ENCODE results near the gene TMEM190. TPM values are rescaled to one million over a fixed set of nuclear protein-coding genes. Genes with fewer than 3 reads are reported as not detected.
A peak's percentile ranks its signal among the peaks of the same experiment; 100 is the strongest.

TMEM190 gene
- total RNA-seq, 1 experiment from 2014 or later: not detected

GRCh38 chr19:55350620-55351315 is 25.9 kb upstream of the TMEM190 start:
- DNase-seq (ENCODE audit: low read depth): no peak

GRCh38 chr19:55352040-55352439 is 24.6 kb upstream of the TMEM190 start:
- peak; percentile 64 for DNase-seq (ENCODE audit: low read depth)

- DNase-seq (ENCODE audit: low read depth): no peak
Measured at GRCh38 chr19:55352549-55353145, 24.0 kb upstream of the TMEM190 start.

GRCh38 chr19:55353356-55353802 is 23.2 kb upstream of the TMEM190 start:
- DNase-seq (ENCODE audit: low read depth): no peak

GRCh38 chr19:55353803-55354697 is 22.6 kb upstream of the TMEM190 start:
- DNase-seq (ENCODE audit: low read depth): peak; percentile 33

GRCh38 chr19:55354698-55355212 is 21.9 kb upstream of the TMEM190 start, which contains the start of gene COX6B2:
COX6B2 (minus strand) TSS chr19:55354719; CDS start chr19:55354521, 198 bp downstream.
- DNase-seq (ENCODE audit: low read depth): no peak

GRCh38 chr19:55355213-55355821 is 21.3 kb upstream of the TMEM190 start:
- DNase-seq (ENCODE audit: low read depth): no peak

GRCh38 chr19:55358493-55358892 is 18.1 kb upstream of the TMEM190 start:
- DNase-seq (ENCODE audit: low read depth): no peak

- DNase-seq (ENCODE audit: low read depth): no peak
Measured at GRCh38 chr19:55358943-55359908, 17.4 kb upstream of the TMEM190 start.

- DNase-seq (ENCODE audit: low read depth): no peak
Measured at GRCh38 chr19:55360902-55361301, 15.7 kb upstream of the TMEM190 start.

GRCh38 chr19:55362174-55362989 is 14.2 kb upstream of the TMEM190 start:
- DNase-seq (ENCODE audit: low read depth): no peak

- DNase-seq (ENCODE audit: low read depth): no peak
Measured at GRCh38 chr19:55362990-55363716, 13.5 kb upstream of the TMEM190 start, which contains the start of gene GARIN5B. GARIN5B (minus strand) TSS chr19:55363260; CDS start chr19:55363066, 194 bp downstream.

- DNase-seq (ENCODE audit: low read depth): no peak
Measured at GRCh38 chr19:55365245-55365644, 11.4 kb upstream of the TMEM190 start.

GRCh38 chr19:55365964-55366363 is 10.7 kb upstream of the TMEM190 start:
- DNase-seq (ENCODE audit: low read depth): no peak

- no peak for DNase-seq (ENCODE audit: low read depth)
Measured at GRCh38 chr19:55366790-55367189, 9.8 kb upstream of the TMEM190 start.

- no peak for DNase-seq (ENCODE audit: low read depth)
Measured at GRCh38 chr19:55368106-55368505, 8.5 kb upstream of the TMEM190 start.

GRCh38 chr19:55368701-55369563 is 7.7 kb upstream of the TMEM190 start:
- peak; percentile 46 for DNase-seq (ENCODE audit: low read depth)
